ENCODE results near the gene EIF1AY. TPM values are rescaled to one million over a fixed set of nuclear protein-coding genes. Genes with fewer than 3 reads are reported as not detected.
"Not testable (repeated sequence)": the region's sequence is repeated elsewhere in the genome, so short reads cannot be mapped to it uniquely, and the experiment has no call there.

EIF1AY gene
- total RNA-seq, 2 donors from 2014 or later = not detected

DNA sequence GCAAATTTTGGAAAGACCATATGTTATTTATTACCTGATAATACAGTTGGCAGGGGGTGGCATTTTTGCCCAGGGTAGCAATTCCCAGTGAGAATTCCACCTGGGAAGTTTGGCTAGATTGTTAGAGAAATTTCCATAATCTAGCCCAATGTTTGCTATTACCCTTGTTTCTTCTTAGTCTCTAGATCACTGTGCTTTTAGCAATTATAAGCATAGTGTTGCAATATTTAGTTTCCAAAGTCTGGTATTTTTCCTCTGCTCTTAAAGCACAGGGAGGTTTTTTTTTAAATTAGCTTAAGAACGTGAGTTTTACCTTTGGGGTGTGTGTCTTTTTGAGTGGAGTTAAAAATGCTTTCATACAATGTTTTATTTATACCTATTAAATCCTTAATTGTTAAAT, 26.3 kb upstream of the EIF1AY start:
- H3K36me3 ChIP-seq = no peaks in the 10 kb centered on the region
- no peak overlapping the region for H3K27ac ChIP-seq
- H3K4me1 ChIP-seq = no peaks in the 10 kb centered on the region
- no peaks in the 10 kb centered on the region for H3K27me3 ChIP-seq
- DNase-seq (ENCODE audit: low spot score) = no peak
- TF ChIP-seq, protein P1, sequence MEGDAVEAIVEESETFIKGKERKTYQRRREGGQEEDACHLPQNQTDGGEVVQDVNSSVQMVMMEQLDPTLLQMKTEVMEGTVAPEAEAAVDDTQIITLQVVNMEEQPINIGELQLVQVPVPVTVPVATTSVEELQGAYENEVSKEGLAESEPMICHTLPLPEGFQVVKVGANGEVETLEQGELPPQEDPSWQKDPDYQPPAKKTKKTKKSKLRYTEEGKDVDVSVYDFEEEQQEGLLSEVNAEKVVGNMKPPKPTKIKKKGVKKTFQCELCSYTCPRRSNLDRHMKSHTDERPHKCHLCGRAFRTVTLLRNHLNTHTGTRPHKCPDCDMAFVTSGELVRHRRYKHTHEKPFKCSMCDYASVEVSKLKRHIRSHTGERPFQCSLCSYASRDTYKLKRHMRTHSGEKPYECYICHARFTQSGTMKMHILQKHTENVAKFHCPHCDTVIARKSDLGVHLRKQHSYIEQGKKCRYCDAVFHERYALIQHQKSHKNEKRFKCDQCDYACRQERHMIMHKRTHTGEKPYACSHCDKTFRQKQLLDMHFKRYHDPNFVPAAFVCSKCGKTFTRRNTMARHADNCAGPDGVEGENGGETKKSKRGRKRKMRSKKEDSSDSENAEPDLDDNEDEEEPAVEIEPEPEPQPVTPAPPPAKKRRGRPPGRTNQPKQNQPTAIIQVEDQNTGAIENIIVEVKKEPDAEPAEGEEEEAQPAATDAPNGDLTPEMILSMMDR (IDR thresholded peaks at IDR 0.05) = no peak
- no peaks in the 10 kb centered on the region for H3K9me3 ChIP-seq
- no peak overlapping the region for H3K4me3 ChIP-seq

DNA sequence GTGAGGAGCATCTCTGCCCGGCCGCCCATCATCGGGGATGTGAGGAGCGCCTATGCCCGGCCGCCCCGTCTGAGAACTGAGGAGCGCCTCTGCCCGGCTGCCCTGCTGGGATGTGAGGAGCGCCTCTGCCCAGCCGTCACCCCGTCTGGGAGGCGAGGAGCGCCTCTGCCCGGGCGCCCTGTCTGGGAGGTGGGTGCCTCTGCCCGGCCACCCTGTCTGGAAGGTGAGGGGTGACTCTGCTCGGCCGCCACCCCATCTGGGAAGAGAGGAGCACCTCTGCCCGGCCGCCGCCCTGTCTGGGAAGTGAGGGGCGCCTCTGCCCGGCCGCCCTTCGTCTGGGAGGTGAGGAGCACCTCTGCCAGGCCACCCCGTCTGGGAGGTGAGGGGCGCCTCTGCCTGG, 23.7 kb upstream of the EIF1AY start:
- DNase-seq (ENCODE audit: low spot score) = no peak
- H3K36me3 ChIP-seq = no peaks in the 10 kb centered on the region

DNA sequence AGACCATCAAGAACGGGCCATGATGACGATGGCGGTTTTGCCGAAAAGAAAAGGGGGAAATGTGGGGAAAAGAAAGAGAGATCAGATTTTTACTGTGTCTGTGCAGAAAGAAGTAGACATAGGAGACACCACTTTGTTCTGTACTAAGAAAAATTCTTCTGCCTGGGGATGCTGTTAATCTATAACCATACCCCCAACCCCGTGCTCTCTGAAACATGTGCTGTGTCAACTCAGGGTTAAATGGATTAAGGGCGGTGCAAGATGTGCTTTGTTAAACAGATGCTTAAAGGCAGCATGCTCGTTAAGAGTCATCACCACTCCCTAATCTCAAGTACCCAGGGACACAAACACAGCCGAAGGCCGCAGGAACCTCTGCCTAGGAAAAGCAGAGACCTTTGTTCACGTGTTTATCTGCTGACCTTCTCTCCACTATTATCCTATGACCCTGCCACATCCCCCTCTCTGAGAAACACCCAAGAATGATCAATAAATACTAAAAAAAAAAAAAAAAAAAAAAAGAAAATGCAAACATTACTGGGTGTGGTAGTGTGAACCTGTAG, 22.7 kb upstream of the EIF1AY start:
- H3K4me1 ChIP-seq; H3K27ac ChIP-seq; H3K9me3 ChIP-seq; H3K27me3 ChIP-seq; H3K4me3 ChIP-seq; DNase-seq (ENCODE audit: low spot score); H3K36me3 ChIP-seq: not testable (repeated sequence)

More for the DNA sequence above, 23.7 kb upstream of the EIF1AY start:
- TF ChIP-seq, protein P1 (IDR thresholded peaks at IDR 0.05) = no peak
- no peak overlapping the region for H3K27ac ChIP-seq
- H3K27me3 ChIP-seq = no peaks in the 10 kb centered on the region
- no peak overlapping the region for H3K4me3 ChIP-seq
- H3K9me3 ChIP-seq = no peaks in the 10 kb centered on the region
- H3K4me1 ChIP-seq = no peaks in the 10 kb centered on the region

DNA sequence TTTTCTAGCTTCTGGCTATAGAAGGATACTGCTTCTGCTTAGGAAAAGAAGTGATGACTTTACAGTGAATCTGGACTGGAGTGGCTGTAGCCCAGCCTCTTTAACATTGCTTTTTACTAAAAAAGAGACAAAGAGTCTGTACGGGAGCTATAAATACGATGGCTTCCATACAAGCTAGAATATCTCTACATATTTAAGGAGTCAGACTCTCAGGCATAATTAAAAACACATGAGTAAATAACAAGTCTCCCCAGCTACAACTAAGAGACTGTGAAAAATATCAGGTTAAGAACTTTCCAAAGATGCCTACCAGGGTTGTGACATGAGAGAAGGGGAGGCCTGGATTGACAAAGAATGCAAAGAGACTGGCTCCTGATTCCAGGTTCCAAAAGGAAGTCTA, 19.8 kb upstream of the EIF1AY start:
- no peak overlapping the region for H3K4me3 ChIP-seq
- no peak for DNase-seq (ENCODE audit: low spot score)
- no peaks in the 10 kb centered on the region for H3K27me3 ChIP-seq
- no peak overlapping the region for H3K27ac ChIP-seq
- no peaks in the 10 kb centered on the region for H3K4me1 ChIP-seq
- TF ChIP-seq, protein P1 (IDR thresholded peaks at IDR 0.05) = no peak
- H3K9me3 ChIP-seq = no peaks in the 10 kb centered on the region
- no peaks in the 10 kb centered on the region for H3K36me3 ChIP-seq

DNA sequence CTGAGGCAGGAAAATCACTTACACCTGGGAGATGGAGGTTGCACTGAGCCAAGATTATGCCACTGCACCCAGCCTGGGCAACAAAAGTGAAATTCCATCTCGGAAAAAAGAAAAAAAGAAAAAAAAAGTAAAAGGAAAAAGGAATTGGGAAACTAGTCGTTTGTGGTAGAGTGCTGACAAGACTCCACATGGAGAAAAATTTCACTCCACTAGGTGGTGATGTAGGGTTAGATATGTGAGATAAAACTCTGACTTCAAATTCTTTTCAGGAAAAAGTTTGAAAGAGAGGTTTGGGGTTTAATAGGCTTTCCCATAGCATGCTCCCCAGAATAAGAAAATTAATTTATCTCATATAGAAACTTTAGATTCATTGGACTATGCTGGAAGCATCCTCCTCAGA, 16.9 kb upstream of the EIF1AY start:
- no peak overlapping the region for H3K27ac ChIP-seq
- TF ChIP-seq, protein P1 (IDR thresholded peaks at IDR 0.05) = no peak
- H3K36me3 ChIP-seq = no peaks in the 10 kb centered on the region
- no peaks in the 10 kb centered on the region for H3K4me1 ChIP-seq
- DNase-seq (ENCODE audit: low spot score) = no peak
- H3K9me3 ChIP-seq = no peaks in the 10 kb centered on the region
- H3K4me3 ChIP-seq = no peak overlapping the region
- H3K27me3 ChIP-seq = no peaks in the 10 kb centered on the region

DNA sequence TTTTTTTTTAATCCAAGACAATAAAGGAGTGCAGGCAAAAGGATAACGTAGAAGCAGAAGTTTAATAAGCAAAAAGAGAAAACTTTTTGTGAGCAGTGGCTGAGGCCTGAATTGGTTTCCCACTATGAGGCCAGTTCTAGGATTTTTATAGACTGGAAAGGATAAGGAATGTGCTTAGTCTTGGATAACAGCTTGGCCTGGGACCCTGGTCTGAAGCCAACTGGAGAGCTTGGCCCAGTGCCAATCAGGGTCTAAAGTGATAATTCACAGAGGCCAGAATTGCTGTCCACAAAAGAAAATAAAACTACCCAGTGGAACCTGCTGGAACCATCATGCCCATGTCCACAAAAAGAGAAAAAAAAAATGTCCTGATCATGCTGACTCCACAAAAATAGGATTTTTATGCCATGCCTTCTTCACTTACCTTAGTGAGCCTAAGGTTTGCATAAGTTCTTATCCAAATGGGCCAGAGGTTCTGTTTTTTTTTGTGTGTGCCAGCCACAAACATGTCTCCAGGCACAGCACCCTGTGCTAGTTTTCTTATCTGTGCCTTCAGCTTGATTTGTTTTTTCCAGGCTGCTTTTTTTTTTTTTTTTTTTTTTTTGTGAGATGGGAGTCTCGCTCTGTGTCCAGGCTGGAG, 15.6 kb upstream of the EIF1AY start:
- Histone ChIP-seq H3K36me3 (no peaks in the 10 kb centered on the region), H3K4me1 (no peaks in the 10 kb centered on the region), H3K27me3 (no peaks in the 10 kb centered on the region), H3K9me3 (no peaks in the 10 kb centered on the region), H3K4me3 (no peak overlapping the region), H3K27ac (no peak overlapping the region)
- no peak for DNase-seq (ENCODE audit: low spot score)
- TF ChIP-seq, protein P1 (IDR thresholded peaks at IDR 0.05) = no peak

All from right atrium auricular region (tissue), 2 donors.